IPS-18c (cell line): ENCODE data around the gene PIGM.
"Not testable (repeated sequence)": the region's sequence is repeated elsewhere in the genome, so short reads cannot be mapped to it uniquely, and the experiment has no call there.

ENCODE experiments used
- H3K4me3 ChIP-seq: 2 replicates; pipeline ENCODE4 v1.7.0; 2013; ENCODE audit warnings: low read depth, mild to moderate bottlenecking, low read length, moderate library complexity; ENCODE audit not compliant: insufficient read depth
- H3K9me3 ChIP-seq: one replicate; pipeline ENCODE4 v1.6.1; 2013; ENCODE audit warnings: mild to moderate bottlenecking, low read length, moderate library complexity; ENCODE audit not compliant: control insufficient read depth, insufficient read depth

The PIGM gene

GRCh38 chr1:160064164-160064563, 32.4 kb upstream of the PIGM start:
- H3K9me3 ChIP-seq, result peaks cover 3% of the 10 kb centered on the region
- H3K4me3 ChIP-seq, result no peak overlapping the region

- Histone ChIP-seq H3K4me3 (no peak overlapping the region), H3K9me3 (peaks cover 3% of the 10 kb centered on the region)
These were observed 31.4 kb upstream of the PIGM start for GRCh38 chr1:160063176-160063575.

DNA sequence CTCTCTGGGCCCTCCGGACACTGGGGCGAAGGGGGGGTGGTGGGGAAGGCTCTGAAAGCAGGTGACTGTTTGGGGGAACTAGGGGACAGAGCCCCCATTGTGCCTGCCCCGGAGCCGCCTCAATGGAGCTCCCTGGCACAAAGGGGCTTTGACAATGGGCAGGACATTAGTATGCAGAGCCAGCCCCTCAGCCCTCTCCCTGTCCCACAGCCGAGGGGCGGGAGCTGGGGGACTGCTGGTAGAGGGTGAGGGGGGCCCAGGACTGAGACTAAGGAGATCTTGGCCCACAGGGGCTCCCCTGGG, 30.4 kb upstream of the PIGM start:
- H3K9me3 ChIP-seq, result peaks cover 3% of the 10 kb centered on the region
- no peak overlapping the region for H3K4me3 ChIP-seq

DNA sequence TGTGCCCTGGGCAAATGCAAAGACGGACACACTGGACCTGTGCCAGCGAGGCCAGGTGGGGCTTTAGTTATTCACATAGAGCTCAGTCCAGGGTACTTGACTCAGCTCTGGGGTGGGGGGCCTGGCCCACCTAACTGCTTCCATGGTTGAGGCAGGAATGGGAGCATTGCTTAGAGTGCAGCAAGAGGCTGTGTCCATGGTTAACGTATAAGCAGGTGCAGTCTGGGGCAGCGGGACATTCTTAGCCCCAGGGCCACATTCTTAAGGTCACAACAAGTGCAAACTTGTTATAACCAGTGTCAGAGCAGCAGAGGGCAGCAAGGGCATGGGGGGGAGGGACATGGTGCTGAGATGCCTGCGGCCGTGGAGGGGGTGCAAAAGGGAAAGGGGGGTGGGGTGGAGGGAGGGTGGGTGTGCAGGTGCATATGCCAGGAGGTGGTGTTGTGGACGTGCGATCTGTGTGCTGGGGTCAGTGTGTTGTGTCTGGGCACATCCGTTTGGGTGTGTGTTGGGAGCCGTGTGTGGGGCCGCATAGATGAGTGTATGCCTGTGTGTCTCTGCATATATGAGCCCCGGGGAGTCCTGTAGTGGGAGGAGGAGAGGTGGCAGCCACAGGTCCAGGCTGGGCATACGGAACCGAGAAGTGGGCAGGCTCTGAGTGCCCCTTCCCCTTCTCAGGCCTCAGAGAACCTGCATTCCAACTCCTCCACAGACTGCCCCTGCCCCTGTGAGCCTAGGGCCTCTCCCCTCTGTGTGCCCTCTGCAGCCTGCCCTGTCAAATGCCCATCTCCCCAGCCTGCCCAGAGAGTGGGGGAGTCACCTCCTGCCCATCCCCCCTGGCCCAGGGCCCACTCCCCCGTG, 29.8 kb upstream of the PIGM start:
- no peak overlapping the region for H3K4me3 ChIP-seq
- peaks cover 1% of the 10 kb centered on the region for H3K9me3 ChIP-seq

DNA sequence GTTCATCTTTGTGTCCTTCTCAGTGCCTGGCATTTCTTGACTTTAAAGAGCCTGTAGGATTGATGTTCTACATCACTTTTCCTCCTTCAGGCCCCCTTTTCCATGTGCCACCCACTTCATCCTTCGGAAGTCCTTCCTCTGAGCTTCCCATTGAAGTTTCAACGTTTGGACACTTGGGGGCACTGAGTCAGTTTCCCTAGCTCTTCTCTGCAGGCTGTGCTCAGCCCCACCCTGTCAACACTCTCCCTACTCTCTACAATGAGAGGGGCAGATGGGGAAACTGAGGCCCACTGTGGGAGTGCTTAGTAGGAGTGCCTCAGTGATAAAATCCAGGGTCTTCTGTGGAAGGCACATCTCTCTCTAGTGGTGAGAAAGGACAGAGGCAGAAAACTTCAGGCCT, 26.3 kb upstream of the PIGM start:
- Histone ChIP-seq H3K9me3 (no peaks in the 10 kb centered on the region), H3K4me3 (no peak overlapping the region)

DNA sequence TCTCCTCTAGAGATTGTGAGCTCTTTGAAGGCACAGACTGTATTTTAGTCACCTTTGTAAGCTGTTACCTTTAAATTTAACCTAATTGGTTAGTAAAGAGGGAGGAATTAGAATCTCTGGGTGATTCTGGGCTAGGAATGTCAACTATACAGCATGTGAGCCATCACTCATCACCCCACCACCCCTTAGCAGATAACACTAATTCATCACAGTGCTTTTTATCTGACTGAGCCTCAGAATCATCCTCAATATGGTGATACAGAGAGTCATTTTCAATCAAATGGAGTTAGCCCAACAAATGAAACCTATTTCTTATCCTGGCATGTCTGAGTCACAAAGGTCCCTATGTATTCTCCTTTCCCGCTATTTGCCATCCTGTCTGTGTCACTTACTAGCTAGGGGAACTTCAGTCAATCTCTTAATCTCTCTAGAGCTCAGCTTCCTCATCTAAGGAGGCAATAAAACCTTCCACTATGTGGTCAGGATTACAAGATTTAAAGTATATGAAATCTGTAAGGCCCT, 24.9 kb upstream of the PIGM start:
- Histone ChIP-seq H3K9me3 (no peaks in the 10 kb centered on the region), H3K4me3 (no peak overlapping the region)

DNA sequence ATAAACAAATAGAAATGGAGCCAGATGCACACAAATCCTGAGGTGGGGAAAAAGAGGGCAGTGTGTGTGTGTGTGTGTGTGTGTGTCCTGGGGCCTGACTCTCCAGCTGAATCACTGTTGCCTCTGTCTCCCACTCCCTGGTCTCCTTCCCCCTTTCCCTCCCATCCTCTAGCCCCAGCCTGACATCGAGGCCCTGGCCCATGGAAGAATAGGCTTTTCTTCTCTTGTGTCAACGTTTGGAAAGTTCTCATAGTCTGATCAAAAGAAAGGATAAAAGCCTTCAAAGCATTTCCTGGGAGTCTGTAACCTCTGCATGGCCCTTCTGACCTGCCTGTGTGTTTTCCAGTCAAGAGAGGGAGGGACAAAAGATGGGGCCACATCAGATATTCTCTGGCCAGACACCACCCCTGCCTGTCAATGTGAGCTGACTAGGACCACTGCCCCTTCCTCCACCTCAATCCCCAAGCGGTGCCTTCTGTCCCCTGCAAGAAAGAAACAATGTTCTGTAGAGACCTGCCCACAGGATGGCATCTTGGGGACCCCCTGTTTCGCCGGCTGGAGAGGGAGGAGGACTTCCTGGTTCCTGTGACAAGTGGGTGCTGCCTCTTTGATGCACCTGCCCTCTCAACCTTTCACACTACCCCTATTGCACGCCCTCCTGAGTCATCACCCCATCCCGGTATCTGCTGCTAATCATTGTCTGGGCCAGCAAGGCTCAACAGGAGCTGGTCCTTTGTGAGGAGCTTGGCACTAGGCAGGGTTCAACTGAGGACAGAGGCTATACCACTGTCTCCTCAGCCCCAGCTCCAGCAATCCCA, 22.0 kb upstream of the PIGM start:
- H3K4me3 ChIP-seq, result no peak overlapping the region

DNA sequence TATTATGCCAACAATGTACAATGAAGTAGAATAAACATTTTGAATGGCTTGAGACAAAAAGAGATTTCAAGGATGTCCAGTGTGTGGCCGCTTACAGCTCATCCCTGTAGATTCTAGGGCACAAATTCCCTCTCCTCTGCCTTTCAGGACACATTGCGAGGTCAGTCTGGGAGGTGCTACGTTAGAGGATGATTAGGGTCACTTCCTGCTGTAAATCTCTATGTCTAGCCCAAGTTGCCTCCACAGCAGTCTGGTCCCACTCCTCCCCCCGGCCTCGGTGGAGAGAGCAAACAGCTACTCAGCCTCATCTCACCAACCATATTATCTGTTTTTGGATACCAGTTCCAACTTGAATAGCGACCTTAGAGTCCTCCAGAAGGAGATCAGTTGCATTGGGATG, 21.1 kb upstream of the PIGM start:
- no peak overlapping the region for H3K4me3 ChIP-seq
- no peaks in the 10 kb centered on the region for H3K9me3 ChIP-seq

More for the DNA sequence above, 22.0 kb upstream of the PIGM start:
- H3K9me3 ChIP-seq, result no peaks in the 10 kb centered on the region

GRCh38 chr1:160050619-160051018, 18.8 kb upstream of the PIGM start:
- Histone ChIP-seq H3K4me3 (no peak overlapping the region), H3K9me3 (no peaks in the 10 kb centered on the region)

DNA sequence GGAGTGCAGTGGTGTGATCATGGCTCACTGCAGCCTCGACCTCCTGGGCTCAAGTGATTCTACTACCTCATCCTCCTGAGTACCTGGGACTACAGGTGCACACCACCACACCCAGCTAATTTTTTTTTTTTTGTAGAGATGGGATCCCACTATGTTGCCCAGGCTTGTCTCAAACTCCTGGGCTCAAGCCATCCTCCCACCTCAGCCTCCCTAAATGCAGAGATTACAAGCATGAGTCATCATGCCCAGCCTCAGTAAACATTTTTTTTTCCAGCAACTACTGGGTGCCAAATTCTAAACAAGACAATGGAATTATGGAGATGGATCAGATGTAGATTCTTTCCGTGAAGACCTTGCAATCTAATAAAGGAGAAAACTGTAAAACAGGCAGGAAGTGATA, 18.4 kb upstream of the PIGM start:
- not testable (repeated sequence) for H3K9me3 ChIP-seq, H3K4me3 ChIP-seq

- Histone ChIP-seq H3K4me3 (no peak overlapping the region), H3K9me3 (no peaks in the 10 kb centered on the region)
These were observed 17.3 kb upstream of the PIGM start for GRCh38 chr1:160049101-160049500.

GRCh38 chr1:160048335-160048734, 16.5 kb upstream of the PIGM start:
- Histone ChIP-seq H3K9me3 (peaks cover 2% of the 10 kb centered on the region), H3K4me3 (no peak overlapping the region)

GRCh38 chr1:160047111-160047991, 15.6 kb upstream of the PIGM start:
- Histone ChIP-seq H3K9me3 (peaks cover 2% of the 10 kb centered on the region), H3K4me3 (no peak overlapping the region)

- H3K4me3 ChIP-seq, result no peak overlapping the region
- peaks cover 2% of the 10 kb centered on the region for H3K9me3 ChIP-seq
These were observed 14.8 kb upstream of the PIGM start for GRCh38 chr1:160046494-160047110.

- no peak overlapping the region for H3K4me3 ChIP-seq
- peaks cover 2% of the 10 kb centered on the region for H3K9me3 ChIP-seq
These were observed 13.9 kb upstream of the PIGM start for GRCh38 chr1:160045653-160046052.

GRCh38 chr1:160043543-160043942, 11.8 kb upstream of the PIGM start:
- Histone ChIP-seq H3K9me3 (peaks cover 2% of the 10 kb centered on the region), H3K4me3 (no peak overlapping the region)

- H3K4me3 ChIP-seq, result no peak overlapping the region
- H3K9me3 ChIP-seq, result peaks cover 2% of the 10 kb centered on the region
These were observed 8.7 kb upstream of the PIGM start for GRCh38 chr1:160040476-160040875.
